Omental fat pad (tissue), 4 donors: ENCODE measurements around the gene ANKRD13B. TPM values are rescaled to one million over a fixed set of nuclear protein-coding genes. Genes with fewer than 3 reads are reported as not detected.

Source experiments
- ATAC-seq: fragments of 150-250 bp; one replicate; pipeline ENCODE4 v1.9.1; 2016; ENCODE audit warnings: mild to moderate bottlenecking, moderate library complexity; ENCODE audit not compliant: low FRiP score
- DNase-seq: peaks from one replicate; pipeline ENCODE4 v3.0.0-alpha.2; 2019; ENCODE audit warnings: low spot score
- total RNA-seq, 4 donors: library from RNA; depleted of rRNA; stranded (reverse); fragments of >200 nt; gene quantifications; one replicate each; pipeline ENCODE4 v1.1.0, GENCODE V29; 2016
- TF ChIP-seq, protein P1 (sequence below), 3 donors: fragments of 450-650 bp; IDR thresholded peaks; one replicate each; pipeline ENCODE4 v1.5.1; 2016 to 2017; ENCODE audit warnings: antibody characterized with exemption in 3 of 3, mild to moderate bottlenecking in 3 of 3, moderate library complexity in 2 of 3

The ANKRD13B gene
- total RNA-seq, 4 donors from 2014 or later: 9.2 to 18.3 (median 13.2) TPM

DNA sequence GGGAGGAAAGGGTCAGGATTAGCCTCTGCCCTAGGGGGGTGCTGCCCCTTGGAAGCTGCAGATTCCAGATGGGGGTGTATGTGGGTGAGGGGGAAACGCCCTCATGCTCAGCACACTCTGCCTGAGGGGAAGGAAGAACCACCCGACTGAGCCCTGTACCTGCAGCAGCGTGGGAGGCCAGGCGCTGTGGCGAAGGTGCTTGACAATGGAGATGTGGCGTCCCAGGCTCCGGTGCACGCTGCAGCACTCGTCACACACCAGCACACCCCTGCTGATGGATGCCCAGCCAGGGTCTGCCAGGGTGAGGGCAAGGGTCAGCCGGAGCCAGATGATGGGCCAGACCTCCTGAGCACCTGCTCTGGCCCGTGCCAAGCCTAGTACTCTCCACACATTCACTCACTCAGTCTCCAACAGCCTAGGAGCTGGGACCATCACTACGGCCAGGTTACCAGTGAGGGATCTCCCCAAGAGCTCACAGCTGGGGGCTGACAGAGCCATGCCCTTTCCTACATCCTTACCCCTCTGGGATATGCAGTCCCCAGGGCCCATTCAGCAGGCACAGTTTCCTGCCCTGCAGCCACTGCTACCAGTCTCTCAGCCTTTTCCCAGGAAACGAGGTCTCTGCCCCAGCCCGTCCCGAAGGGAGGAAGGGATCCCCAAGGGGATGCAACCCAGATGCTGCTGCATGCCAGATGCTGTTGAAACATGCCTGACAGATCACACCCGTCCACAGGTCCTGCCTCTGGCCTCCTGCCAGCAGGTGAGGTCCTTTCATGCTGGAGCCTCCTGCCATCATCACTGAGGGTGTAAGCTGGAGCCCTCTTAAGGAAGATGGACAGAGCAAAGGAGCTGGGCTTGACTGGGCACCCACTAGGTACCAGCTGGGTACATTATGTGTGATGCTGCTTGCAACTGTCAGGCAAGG lies 9.3 kb upstream of the ANKRD13B start:
- TF ChIP-seq, protein P1, sequence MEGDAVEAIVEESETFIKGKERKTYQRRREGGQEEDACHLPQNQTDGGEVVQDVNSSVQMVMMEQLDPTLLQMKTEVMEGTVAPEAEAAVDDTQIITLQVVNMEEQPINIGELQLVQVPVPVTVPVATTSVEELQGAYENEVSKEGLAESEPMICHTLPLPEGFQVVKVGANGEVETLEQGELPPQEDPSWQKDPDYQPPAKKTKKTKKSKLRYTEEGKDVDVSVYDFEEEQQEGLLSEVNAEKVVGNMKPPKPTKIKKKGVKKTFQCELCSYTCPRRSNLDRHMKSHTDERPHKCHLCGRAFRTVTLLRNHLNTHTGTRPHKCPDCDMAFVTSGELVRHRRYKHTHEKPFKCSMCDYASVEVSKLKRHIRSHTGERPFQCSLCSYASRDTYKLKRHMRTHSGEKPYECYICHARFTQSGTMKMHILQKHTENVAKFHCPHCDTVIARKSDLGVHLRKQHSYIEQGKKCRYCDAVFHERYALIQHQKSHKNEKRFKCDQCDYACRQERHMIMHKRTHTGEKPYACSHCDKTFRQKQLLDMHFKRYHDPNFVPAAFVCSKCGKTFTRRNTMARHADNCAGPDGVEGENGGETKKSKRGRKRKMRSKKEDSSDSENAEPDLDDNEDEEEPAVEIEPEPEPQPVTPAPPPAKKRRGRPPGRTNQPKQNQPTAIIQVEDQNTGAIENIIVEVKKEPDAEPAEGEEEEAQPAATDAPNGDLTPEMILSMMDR (IDR thresholded peaks at IDR 0.05): no peak
- no peak for DNase-seq
- ATAC-seq: no peak

DNA sequence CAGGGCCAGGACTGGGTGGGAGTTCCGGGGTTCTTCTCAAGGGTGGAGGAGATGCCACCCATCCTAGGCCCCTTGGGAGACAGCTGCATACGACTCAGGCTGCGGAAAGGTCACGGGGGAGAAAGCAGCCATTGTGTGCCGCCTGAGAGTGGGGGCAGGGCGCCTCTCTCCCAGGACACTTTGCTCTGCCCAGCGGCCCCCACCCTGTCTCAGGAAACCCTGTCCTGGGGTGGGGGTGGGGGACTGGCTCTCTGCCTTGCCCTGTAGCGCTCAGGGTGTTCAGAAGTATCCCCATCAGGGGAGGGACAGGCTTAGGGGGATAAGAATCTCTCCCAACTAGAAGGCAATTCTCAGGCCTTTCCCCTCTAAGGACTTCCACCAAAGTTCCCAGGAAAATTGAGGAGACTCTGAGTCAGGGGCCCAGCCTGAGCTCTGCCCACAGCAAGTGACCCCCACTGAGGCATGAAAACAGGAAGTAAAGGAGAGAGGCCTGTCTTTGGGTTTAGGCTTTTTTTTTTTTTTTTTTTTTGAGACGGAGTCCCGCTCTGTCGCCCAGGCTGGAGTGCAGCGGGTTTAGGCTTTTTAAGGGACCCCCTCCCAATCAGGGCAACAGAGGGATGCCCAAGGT lies 8.4 kb upstream of the ANKRD13B start:
- DNase-seq: no peak
- TF ChIP-seq, protein P1 (IDR thresholded peaks at IDR 0.05): no peak

DNA sequence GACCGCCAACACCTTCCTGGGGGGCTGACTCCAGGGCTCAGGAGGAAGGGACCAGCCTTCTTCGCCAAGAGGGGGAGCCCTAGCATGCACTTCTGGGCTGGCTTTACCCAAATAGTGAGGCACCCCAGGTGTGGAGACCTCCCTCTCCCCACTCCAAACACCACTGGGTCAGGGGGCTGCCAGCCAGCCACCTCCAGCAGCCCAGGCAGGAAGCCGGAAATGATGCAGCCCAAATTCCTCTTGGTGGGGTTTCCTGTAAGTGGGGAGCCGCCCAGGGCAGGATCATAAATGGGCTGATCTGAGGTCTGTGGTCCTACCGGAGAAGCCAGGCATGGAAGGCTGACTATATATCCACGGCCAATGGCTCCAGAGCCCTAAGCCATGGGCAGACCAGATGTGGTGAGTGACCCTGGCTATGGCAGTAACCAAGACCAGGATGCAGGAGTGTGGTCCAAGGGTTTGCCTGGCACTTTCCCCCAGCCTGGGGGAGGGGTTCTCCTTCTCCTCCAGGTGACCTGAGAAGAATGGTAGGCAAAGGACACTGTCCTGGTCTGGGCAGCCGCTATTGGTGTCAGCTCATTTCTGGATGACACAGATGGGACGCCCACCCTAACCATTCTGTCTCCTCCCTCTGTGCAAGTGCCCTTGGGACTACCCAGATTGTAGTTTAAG lies 7.7 kb upstream of the ANKRD13B start:
- TF ChIP-seq, protein P1 (IDR thresholded peaks at IDR 0.05): no peak
- ATAC-seq (no peak), DNase-seq (no peak)

More for the DNA sequence above, 8.4 kb upstream of the ANKRD13B start:
- no peak for ATAC-seq

DNA sequence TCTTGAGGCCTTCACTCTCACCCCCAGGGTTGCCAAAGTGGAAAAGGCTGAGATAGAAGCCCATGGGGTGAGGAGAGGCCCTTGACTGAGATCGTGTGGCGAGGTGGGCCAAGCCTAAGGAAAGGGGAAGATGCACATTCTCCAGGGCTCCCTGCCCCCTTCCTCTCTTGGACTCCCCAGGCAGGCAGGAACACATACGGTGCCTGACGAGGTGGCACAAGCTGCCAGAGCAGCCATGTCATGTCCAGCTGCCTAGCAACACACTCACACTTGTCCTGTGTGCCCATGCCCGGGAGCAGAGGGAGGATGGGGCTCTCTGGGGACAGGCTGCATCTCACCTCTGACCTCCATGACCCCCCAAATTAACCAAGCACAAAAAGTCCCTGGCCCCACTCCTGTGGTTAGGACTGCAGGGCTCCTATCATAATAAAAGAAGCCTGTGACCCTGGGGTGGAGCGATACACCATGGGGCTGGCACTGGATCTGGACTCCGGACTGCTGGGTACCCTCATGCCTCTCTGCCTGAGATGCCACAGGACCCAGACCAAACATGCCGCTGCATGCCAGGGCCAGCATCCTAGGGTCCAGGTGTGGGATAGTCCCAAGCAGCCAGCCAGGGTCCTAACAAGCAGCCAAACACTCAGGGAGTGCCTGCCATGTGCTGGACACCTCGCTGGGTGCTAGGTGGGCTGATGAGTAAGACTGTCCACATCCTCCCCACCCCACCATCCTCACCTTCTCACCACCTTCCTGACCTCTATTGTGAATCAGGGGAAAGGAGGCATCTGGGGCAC lies 6.1 kb upstream of the ANKRD13B start:
- TF ChIP-seq, protein P1 (IDR thresholded peaks at IDR 0.05): no peak
- ATAC-seq (no peak), DNase-seq (no peak)

DNA sequence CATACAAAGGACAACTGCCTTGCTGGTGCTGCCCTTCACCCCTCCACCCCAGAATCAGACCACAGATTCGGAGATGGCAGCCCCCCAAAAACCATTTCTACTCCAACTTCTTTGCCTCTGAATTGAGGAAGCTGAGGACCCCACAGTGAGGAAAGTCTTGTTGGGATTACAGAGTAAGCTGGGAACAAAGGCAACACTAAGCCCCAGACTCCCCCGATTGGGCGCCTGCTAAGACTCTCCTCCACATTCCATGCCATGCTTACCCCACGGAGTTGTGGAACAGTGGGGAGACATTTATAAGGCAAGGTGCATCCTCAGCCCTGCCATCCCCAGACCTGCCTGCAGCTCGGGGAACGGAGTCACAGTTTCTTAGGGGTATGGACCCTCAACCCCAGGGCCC lies 5.3 kb upstream of the ANKRD13B start:
- TF ChIP-seq, protein P1 (IDR thresholded peaks at IDR 0.05): no peak
- no peak for ATAC-seq
- no peak for DNase-seq

DNA sequence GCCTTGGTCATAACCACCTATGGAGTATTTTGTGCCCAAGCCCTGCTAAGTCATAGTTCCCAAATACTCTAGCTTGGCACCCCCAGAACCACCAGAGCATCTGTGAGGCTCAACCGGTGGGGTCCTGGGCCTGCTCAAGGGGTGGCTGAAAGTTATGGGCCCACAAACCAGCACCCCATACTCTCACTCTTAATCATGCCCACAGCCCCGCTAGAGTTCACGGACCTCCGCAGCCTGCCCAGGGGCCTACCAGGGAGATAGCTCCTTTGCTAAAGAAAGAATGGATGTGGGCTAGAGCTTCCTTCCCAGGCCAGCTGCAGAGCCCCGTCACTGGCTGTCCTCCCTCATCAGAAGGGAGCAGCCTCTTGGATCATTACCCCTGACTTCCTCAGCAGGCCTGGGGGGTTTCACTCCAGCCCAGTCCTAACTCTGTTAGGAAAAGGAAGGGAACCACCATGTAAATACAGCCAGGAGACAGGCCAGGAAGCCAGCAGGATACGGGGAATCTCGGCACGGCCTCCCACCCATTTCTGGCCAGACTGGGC lies 4.8 kb upstream of the ANKRD13B start:
- DNase-seq (no peak), ATAC-seq (no peak)
- TF ChIP-seq, protein P1 (IDR thresholded peaks at IDR 0.05): no peak
